Amniotic epithelial cell (primary cell): ENCODE data around the gene KRTAP5-11.
"Not testable (repeated sequence)": the region's sequence is repeated elsewhere in the genome, so short reads cannot be mapped to it uniquely, and the experiment has no call there.

ENCODE experiments used
- DNase-seq: peaks from one replicate; pipeline ENCODE4 v3.0.0-alpha.2; 2010; ENCODE audit warnings: low read depth

Gene KRTAP5-11

GRCh38 chr11:71555508-71555907, 27.2 kb downstream of the KRTAP5-11 start:
- DNase-seq, result no peak

- no peak for DNase-seq
Measured at GRCh38 chr11:71554996-71555395, 27.7 kb downstream of the KRTAP5-11 start.

DNA sequence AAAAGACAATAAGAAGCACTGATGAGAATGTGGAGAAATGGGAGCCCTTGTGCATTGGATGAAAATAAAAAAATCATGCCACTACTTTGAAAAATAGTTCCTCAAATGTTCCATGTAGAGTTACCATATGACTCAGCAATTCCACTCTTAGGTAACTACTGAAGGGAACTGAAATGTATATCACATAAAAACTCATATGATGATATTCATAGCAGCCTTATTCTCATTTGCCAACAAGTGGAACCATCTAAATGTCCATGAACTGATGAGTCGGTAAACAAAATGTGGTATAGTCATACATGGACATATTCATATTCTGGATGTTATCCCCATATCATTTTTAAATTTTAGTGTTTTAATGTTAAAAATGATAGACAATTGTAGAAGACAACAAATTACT, 31.0 kb downstream of the KRTAP5-11 start:
- no peak for DNase-seq

DNA sequence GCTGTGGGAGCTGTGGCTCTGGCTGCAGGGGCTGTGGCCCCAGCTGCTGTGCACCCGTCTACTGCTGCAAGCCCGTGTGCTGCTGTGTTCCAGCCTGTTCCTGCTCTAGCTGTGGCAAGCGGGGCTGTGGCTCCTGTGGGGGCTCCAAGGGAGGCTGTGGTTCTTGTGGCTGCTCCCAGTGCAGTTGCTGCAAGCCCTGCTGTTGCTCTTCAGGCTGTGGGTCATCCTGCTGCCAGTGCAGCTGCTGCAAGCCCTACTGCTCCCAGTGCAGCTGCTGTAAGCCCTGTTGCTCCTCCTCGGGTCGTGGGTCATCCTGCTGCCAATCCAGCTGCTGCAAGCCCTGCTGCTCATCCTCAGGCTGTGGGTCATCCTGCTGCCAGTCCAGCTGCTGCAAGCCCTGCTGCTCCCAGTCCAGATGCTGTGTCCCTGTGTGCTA, 33.9 kb downstream of the KRTAP5-11 start:
- DNase-seq, result no peak

- DNase-seq, result no peak
Measured at GRCh38 chr11:71548120-71548519, 34.6 kb downstream of the KRTAP5-11 start, which contains the start of gene KRTAP5-9. Gene KRTAP5-9, plus strand, starts transcription at chr11:71548420. Its CDS starts 238 bp downstream, at chr11:71548658.

- DNase-seq, result no peak
Measured at GRCh38 chr11:71545405-71545966, 37.2 kb downstream of the KRTAP5-11 start.

DNA sequence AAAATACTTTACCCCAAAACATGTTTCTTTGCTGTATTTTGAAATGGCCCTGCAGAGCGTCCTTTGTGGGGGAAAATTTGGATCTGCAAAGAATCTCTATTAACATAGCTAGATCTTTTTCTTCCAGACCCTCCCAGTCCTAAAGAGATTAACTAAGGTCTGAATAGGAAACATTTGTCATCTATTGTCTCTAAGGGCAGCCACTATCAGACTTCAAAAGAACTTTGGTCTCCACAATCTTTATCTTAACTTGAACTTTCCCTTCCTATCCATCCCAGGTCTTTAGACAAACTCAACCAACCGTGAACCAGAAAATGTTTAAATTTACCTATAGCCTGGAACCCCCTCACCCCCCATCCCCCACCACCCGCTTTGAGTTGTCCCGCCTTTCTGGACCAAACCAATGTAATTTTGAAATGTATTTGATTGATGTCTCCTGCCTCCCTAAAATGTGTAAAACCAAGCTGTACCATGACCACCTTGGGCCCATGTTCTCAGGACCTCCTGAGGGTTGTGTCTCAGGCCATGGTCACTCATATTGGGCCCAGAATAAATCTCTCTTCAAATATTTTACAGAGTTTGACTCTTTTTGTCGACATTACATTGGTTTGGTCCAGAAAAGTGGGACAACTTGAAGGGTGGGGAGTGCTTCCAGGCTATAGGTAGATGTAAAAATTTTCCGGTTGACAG, 38.0 kb downstream of the KRTAP5-11 start:
- DNase-seq, result no peak

- no peak for DNase-seq
Measured at GRCh38 chr11:71543866-71544265, 38.8 kb downstream of the KRTAP5-11 start.

- no peak for DNase-seq
Measured at GRCh38 chr11:71542879-71543777, 39.5 kb downstream of the KRTAP5-11 start.

- DNase-seq, result no peak
Measured at GRCh38 chr11:71542382-71542781, 40.3 kb downstream of the KRTAP5-11 start.

- not testable (repeated sequence) for DNase-seq
Measured at GRCh38 chr11:71540521-71541304, 42.0 kb downstream of the KRTAP5-11 start.

DNA sequence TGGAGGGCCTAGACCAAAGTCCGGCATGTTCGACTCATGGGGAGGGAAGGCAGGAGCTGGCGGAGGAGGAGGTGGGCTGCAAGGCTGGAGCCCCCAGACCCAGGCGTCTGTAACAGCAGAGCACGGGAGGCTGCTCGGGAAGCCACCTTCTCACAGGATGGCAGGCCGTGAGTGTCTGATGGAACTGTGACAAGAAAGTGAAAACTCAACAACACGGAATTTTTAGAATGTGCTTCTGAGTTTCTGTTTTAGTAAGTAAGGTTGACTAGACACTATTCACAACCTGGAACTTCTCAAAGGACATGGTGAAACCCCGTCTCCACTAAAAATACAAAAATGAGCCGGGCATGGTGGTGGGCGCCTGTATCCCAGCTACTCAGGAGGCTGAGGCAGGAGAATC, 42.7 kb downstream of the KRTAP5-11 start:
- DNase-seq, result not testable (repeated sequence)

- no peak for DNase-seq
Measured at GRCh38 chr11:71539017-71539416, 43.7 kb downstream of the KRTAP5-11 start.

- no peak for DNase-seq
Measured at GRCh38 chr11:71538666-71538990, 44.0 kb downstream of the KRTAP5-11 start.

GRCh38 chr11:71537977-71538665, 44.6 kb downstream of the KRTAP5-11 start, which contains the start of gene KRTAP5-8:
Gene KRTAP5-8, plus strand, starts transcription at chr11:71538025. Its CDS starts 31 bp downstream, at chr11:71538056.
- not testable (repeated sequence) for DNase-seq

- no peak for DNase-seq
Measured at GRCh38 chr11:71537537-71537936, 45.1 kb downstream of the KRTAP5-11 start.

DNA sequence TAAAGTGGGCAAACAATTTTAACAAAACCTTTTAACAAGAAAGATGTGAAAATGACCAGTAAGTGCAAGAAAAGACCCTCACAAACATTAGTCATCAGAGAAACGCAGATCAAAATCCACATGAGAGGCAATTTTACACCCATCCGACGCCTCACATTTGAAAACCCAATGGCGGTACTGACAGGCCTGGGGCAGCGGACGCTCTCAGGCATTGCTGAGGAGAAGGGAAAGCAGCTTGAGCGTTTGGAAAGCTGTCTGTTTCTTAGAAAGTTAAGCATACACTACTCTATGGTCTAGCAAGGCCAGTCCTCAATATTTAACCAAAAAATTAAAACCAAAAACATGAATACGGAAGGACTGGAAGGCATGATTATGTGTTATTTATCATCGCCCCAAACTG, 46.9 kb downstream of the KRTAP5-11 start:
- DNase-seq, result no peak

- DNase-seq, result not testable (repeated sequence)
Measured at GRCh38 chr11:71534711-71535608, 47.7 kb downstream of the KRTAP5-11 start.

- no peak for DNase-seq
Measured at GRCh38 chr11:71532036-71532610, 50.6 kb downstream of the KRTAP5-11 start.
